A673 (cell line): ENCODE data around the gene IL6R.

Source experiments
- EZH2 ChIP-seq: fragments of 200-600 bp; sonication (generic); IDR thresholded peaks from 2 replicates; pipeline ENCODE4 v1.6.1; 2017; ENCODE audit warnings: borderline replicate concordance, low read depth, mild to moderate bottlenecking, mixed read lengths, antibody characterized with exemption, low read length; ENCODE audit not compliant: poor library complexity, severe bottlenecking
- TF ChIP-seq, protein P1 (sequence below): fragments of 300-800, 200-600 bp; sonication (generic); conservative IDR thresholded peaks from 2 replicates; pipeline ENCODE4 v1.5.1; 2017; ENCODE audit warnings: low read depth, mild to moderate bottlenecking, antibody characterized with exemption, low read length, moderate library complexity, mixed read lengths

DNA sequence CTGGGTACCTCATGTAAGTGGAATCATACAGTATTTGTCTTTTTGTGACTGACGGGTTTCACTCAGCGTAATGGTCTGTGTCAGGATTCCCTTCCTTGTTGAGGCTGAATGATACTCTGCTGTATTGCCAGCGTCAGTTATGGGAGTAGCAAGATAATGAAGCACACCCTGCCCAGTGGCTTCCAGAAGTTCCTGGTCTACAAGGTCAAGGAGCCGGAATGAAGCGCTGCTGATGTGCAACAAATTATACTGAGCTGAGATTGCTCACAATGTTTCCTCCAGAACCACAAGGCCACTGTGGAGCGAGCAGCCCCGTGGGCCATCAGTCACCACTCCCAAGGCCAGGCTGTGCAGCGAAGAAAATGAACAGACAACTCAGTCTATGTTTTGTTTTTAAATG is 72.9 kb downstream of the IL6R start:
- no peak for TF ChIP-seq EZH2
- TF ChIP-seq, protein P1, sequence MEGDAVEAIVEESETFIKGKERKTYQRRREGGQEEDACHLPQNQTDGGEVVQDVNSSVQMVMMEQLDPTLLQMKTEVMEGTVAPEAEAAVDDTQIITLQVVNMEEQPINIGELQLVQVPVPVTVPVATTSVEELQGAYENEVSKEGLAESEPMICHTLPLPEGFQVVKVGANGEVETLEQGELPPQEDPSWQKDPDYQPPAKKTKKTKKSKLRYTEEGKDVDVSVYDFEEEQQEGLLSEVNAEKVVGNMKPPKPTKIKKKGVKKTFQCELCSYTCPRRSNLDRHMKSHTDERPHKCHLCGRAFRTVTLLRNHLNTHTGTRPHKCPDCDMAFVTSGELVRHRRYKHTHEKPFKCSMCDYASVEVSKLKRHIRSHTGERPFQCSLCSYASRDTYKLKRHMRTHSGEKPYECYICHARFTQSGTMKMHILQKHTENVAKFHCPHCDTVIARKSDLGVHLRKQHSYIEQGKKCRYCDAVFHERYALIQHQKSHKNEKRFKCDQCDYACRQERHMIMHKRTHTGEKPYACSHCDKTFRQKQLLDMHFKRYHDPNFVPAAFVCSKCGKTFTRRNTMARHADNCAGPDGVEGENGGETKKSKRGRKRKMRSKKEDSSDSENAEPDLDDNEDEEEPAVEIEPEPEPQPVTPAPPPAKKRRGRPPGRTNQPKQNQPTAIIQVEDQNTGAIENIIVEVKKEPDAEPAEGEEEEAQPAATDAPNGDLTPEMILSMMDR = no peak
